Fibroblast of the aortic adventitia (primary cell): ENCODE data around the gene PSME1. TPM values are rescaled to one million over a fixed set of nuclear protein-coding genes. Genes with fewer than 3 reads are reported as not detected.

Source experiments
- DNase-seq: peaks from one replicate; pipeline ENCODE4 v3.0.0-alpha.2; 2010; ENCODE audit warnings: low read depth
- H3K4me3 ChIP-seq: 2 replicates; pipeline ENCODE4 v1.5.1; 2011; ENCODE audit warnings: low read depth, mild to moderate bottlenecking, control low read depth, low read length, moderate library complexity
- total RNA-seq: library from RNA; depleted of rRNA; stranded (reverse); fragments of >200 nt; gene quantifications from 2 replicates; pipeline ENCODE4 v1.2.3, GENCODE V29; 2012; ENCODE audit warnings: low replicate concordance
- TF ChIP-seq, protein P1 (sequence below): IDR thresholded peaks from 2 replicates; pipeline ENCODE4 v1.5.1; 2011; ENCODE audit warnings: mild to moderate bottlenecking, low read length, control low read depth, inconsistent platforms; ENCODE audit not compliant: insufficient read depth

The PSME1 gene
- total RNA-seq, 1 donor, result 84.8 TPM

DNA sequence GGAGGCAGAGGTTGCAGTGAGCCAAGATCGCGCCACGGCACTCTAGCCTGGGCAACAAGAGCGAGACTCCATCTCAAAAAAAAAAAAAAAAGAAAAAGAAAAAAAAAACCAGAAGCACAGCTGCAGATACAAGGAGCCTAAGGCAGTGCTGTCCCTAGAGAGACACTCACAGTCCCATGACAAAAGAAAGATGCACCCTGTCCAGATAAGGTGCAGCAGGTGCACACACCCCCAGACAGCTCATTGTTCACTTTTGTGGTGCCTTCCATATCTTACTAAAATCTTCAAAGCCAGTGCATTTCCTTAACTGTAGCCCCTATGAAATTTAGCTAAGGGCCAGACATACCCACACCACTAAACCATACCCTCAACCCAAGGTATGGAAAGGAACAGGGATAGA is 13.6 kb upstream of the PSME1 start:
- TF ChIP-seq, protein P1, sequence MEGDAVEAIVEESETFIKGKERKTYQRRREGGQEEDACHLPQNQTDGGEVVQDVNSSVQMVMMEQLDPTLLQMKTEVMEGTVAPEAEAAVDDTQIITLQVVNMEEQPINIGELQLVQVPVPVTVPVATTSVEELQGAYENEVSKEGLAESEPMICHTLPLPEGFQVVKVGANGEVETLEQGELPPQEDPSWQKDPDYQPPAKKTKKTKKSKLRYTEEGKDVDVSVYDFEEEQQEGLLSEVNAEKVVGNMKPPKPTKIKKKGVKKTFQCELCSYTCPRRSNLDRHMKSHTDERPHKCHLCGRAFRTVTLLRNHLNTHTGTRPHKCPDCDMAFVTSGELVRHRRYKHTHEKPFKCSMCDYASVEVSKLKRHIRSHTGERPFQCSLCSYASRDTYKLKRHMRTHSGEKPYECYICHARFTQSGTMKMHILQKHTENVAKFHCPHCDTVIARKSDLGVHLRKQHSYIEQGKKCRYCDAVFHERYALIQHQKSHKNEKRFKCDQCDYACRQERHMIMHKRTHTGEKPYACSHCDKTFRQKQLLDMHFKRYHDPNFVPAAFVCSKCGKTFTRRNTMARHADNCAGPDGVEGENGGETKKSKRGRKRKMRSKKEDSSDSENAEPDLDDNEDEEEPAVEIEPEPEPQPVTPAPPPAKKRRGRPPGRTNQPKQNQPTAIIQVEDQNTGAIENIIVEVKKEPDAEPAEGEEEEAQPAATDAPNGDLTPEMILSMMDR, result no peak
- no peak for DNase-seq
- no peak overlapping the region for H3K4me3 ChIP-seq

- no peak overlapping the region for H3K4me3 ChIP-seq
- DNase-seq, result no peak
- TF ChIP-seq, protein P1, result no peak
These were observed 13.1 kb upstream of the PSME1 start for GRCh38 chr14:24122898-24123297.

- DNase-seq, result no peak
- TF ChIP-seq, protein P1, result no peak
- no peak overlapping the region for H3K4me3 ChIP-seq
These were observed 12.3 kb upstream of the PSME1 start for GRCh38 chr14:24123424-24124417.

DNA sequence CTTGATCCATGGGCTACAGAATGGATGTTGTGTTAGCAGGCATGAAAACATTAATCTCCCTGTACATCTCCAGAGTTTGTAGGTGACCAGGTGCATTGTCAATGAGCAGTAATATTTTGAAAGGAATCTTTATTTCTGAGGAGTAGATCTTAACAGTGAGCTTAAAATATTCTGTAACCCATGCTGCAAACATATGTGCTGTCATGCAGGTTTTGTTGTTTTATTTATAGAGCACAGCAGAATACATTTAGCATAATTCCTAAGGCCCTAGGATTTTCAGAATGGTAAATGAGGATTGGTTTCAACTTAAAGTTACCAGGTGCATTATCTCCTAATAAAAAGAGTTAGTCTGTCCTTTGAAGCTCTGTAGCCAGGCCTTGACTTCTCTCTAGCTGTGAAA is 9.1 kb upstream of the PSME1 start:
- DNase-seq, result no peak
- TF ChIP-seq, protein P1, result no peak
- H3K4me3 ChIP-seq, result no peak overlapping the region

- no peak overlapping the region for H3K4me3 ChIP-seq
- no peak for DNase-seq
- TF ChIP-seq, protein P1, result no peak
These were observed 8.3 kb upstream of the PSME1 start for GRCh38 chr14:24127673-24128072.

GRCh38 chr14:24129410-24129998 is 6.5 kb upstream of the PSME1 start:
- H3K4me3 ChIP-seq, result no peak overlapping the region
- DNase-seq, result no peak
- TF ChIP-seq, protein P1, result no peak
